Thyroid gland (tissue), 4 donors: ENCODE measurements around the gene HOXC9. TPM values are rescaled to one million over a fixed set of nuclear protein-coding genes. Genes with fewer than 3 reads are reported as not detected.

Source experiments
- DNase-seq, 2 donors: peaks; one replicate each; pipeline ENCODE4 v3.0.0-alpha.2; 2019
- H3K27ac ChIP-seq, 3 donors: fragments of 200-600 bp; sonication (generic); 1 replicate in 2 of 3; 2 replicates in 1 of 3; pipeline ENCODE4 v1.5.1; 2016 to 2019; ENCODE audit warnings: mild to moderate bottlenecking in 1 of 3, moderate library complexity in 1 of 3
- H3K27me3 ChIP-seq: fragments of 200-600 bp; sonication (generic); one replicate; pipeline ENCODE4 v1.5.1; 2019
- H3K36me3 ChIP-seq, 2 donors: fragments of 200-600 bp; sonication (generic); one replicate each; pipeline ENCODE4 v1.5.1; 2016 to 2019
- H3K4me1 ChIP-seq, 2 donors: fragments of 200-600 bp; sonication (generic); one replicate each; pipeline ENCODE4 v1.5.1; 2017 to 2019
- H3K4me3 ChIP-seq, 3 donors: fragments of 200-600 bp; sonication (generic); replicated peaks in 1 of 3; 1 replicate in 2 of 3; 2 replicates in 1 of 3; pipeline ENCODE4 v1.5.1; 2016; ENCODE audit warnings: mild to moderate bottlenecking in 1 of 3
- H3K9me3 ChIP-seq: fragments of 200-600 bp; sonication (generic); one replicate; pipeline ENCODE4 v1.5.1; 2017
- POLR2A ChIP-seq, 2 donors: fragments of 450-650 bp; IDR thresholded peaks; one replicate each; pipeline ENCODE4 v1.6.1; 2017; ENCODE audit warnings: antibody characterized with exemption in 2 of 2, mild to moderate bottlenecking in 2 of 2, moderate library complexity in 1 of 2
- WGBS, 2 donors: methylation state at CpG; one replicate each; pipeline ENCODE4 v1.1.5; 2017; 5-methylcytosine and 5-hydroxymethylcytosine counted together
- intact Hi-C: fragments of 100-400 bp; cut with DNase I; formaldehyde crosslinking; loops from one replicate; pipeline ENCODE4 v1.15.1; 2023
- total RNA-seq, 4 donors: library from RNA; depleted of rRNA; stranded (reverse); fragments of >200 nt; gene quantifications; one replicate each; pipeline ENCODE4 v1.2.3, GENCODE V29; 2016
- TF ChIP-seq, protein P1 (sequence below), 6 experiments: fragments of 200-600 bp in 3 of 6; fragments of 450-650 bp in 3 of 6; sonication (generic) in 3 of 6; IDR thresholded peaks; one replicate each; pipeline ENCODE4 v1.5.1; 2016 to 2019; ENCODE audit warnings: antibody characterized with exemption in 6 of 6, mild to moderate bottlenecking in 2 of 6, inconsistent platforms in 1 of 6, moderate library complexity in 1 of 6

The HOXC9 gene
- total RNA-seq, 4 donors from 2014 or later, result 0.22 to 0.27 TPM; not detected in 2

DNA sequence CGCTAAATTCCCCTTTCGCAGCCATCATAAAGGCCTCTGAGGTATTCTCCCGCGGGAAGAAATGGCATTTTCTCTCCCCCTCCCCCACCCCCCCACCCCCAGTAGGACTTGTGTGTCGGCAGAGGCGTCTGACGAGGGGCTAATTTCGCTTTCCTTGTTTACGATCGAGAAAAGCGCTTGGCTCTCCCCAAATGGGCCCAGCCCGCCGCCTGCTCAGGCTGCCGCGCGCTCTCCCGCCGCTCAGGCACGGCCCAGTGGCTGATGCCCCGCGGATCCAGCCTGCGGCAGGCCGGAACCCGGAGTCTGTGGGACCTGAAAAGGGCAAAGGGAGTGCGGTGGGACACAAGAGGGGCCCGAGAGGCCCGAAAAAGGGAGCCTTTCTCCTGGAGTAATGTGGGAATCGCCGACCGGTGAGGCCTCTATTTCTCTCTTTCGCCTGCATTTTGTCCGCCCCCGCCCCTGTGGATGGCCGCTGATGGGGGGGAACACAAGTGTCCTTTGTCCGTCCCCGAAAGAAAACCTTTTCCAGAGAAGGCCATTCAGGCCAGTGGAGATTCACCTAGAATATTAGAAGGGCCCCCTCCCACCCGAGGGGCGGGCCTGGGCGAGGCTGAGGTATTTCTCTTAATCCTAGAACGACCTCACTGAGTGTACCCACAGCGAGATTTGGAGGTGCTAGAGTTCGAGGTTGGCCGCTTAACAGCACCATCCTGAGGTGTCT lies 19.3 kb downstream of the HOXC9 start:
- no peak for DNase-seq
- intact Hi-C loops, result no loop called here
- H3K9me3 ChIP-seq, result no peaks in the 10 kb centered on the region
- WGBS, 2 donors, result 25 to 29% methylated on average over 31 to 38 of the region's 43 CpGs
- H3K27ac ChIP-seq, result no peak overlapping the region
- H3K4me3 ChIP-seq, result no peak overlapping the region
- peaks cover 73% of the 10 kb centered on the region for H3K27me3 ChIP-seq
- H3K36me3 ChIP-seq, result no peaks in the 10 kb centered on the region
- H3K4me1 ChIP-seq, result peaks cover 6 to 31% of the 10 kb centered on the region in 2 donors
- TF ChIP-seq, protein P1, sequence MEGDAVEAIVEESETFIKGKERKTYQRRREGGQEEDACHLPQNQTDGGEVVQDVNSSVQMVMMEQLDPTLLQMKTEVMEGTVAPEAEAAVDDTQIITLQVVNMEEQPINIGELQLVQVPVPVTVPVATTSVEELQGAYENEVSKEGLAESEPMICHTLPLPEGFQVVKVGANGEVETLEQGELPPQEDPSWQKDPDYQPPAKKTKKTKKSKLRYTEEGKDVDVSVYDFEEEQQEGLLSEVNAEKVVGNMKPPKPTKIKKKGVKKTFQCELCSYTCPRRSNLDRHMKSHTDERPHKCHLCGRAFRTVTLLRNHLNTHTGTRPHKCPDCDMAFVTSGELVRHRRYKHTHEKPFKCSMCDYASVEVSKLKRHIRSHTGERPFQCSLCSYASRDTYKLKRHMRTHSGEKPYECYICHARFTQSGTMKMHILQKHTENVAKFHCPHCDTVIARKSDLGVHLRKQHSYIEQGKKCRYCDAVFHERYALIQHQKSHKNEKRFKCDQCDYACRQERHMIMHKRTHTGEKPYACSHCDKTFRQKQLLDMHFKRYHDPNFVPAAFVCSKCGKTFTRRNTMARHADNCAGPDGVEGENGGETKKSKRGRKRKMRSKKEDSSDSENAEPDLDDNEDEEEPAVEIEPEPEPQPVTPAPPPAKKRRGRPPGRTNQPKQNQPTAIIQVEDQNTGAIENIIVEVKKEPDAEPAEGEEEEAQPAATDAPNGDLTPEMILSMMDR (IDR thresholded peaks at IDR 0.05), result no peak
- TF ChIP-seq POLR2A (IDR thresholded peaks at IDR 0.05), result no peak

DNA sequence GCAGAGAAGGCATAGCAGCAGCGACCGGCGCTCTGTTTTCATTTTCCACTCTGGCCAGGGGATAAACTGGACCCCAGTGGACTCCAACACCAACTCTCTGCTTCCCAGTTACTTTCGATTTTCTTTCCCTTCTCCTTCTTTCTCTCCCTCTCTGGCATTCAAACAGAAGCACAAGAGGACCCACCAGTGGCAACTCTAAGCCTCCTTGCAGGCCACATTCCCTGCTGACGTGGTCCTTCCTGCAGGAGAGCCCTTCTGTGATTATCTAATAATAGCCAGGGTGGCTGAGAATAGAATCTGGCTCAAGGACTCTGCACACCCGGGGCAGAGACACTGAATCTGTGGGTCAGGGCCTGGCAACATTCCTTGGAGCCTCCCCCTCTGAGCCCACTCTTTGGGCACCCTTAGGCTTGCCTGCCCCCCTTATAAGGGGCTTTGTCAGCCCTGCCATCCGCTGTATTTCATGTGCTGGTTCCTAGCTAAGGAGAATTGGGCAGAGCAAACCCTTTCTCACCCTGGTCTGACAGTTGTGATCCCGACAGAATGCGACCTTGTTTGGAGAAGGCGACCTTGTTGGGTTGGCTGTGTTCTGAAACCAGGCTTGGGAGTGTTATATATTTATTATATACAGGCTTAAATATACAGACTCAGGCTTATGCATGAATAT lies 20.1 kb downstream of the HOXC9 start:
- H3K27ac ChIP-seq, result no peak overlapping the region
- no peaks in the 10 kb centered on the region for H3K9me3 ChIP-seq
- peaks cover 71% of the 10 kb centered on the region for H3K27me3 ChIP-seq
- DNase-seq, result no peak
- peaks cover 6 to 28% of the 10 kb centered on the region in 2 donors for H3K4me1 ChIP-seq
- 27 to 32% methylated on average over 10 of the region's 10 CpGs for WGBS, 2 donors
- TF ChIP-seq POLR2A (IDR thresholded peaks at IDR 0.05), result no peak
- TF ChIP-seq, protein P1 (IDR thresholded peaks at IDR 0.05), result no peak
- no peaks in the 10 kb centered on the region for H3K36me3 ChIP-seq
- intact Hi-C loops, result no loop called here
- H3K4me3 ChIP-seq, result no peak overlapping the region

DNA sequence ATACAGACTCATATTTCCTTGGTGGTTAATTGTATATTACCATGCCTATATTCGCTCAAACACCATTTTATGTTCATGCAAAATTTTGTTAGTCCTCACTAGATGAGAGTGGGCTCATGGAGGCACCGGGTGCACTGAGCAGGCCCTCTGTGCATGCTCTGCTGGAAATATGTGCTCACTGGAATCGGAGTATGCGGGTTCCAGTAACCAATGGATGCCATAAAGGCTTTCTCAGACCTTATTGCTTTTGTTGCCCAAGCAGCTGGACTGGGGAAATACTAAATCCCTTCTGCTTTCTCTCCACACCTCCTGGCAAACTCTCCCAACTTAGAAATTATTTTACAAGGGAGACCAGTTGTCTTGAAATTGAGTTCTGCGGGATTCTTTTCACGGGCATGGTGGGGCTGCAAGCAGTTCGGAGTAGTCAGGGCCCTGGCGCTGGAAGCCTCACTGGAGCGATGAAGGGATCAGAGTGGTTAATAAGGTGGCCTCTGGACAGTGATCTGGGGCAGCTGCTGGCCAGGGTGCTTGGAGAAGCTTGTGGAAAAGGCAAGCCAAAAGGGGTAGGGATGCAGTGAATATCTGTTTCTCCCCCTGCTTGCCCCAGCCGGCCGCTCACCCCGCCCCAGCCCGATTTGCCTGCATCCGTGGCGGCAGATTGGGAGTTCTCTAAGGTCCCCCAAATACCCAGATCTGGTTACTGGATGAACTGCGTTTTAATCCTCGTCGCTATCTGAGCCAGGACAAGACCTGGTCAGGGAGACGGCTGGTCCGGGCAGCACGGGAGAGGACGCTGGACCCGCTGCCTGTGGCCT lies 20.8 kb downstream of the HOXC9 start:
- no peak overlapping the region for H3K27ac ChIP-seq
- no peaks in the 10 kb centered on the region for H3K9me3 ChIP-seq
- TF ChIP-seq, protein P1 (IDR thresholded peaks at IDR 0.05), result no peak
- TF ChIP-seq POLR2A (IDR thresholded peaks at IDR 0.05), result no peak
- H3K27me3 ChIP-seq, result peaks cover 71% of the 10 kb centered on the region
- intact Hi-C loops, result no loop called here
- no peak overlapping the region for H3K4me3 ChIP-seq
- 36 to 38% methylated on average over 23 of the region's 23 CpGs for WGBS, 2 donors
- no peaks in the 10 kb centered on the region for H3K36me3 ChIP-seq
- peaks cover 6 to 28% of the 10 kb centered on the region in 2 donors for H3K4me1 ChIP-seq
- no peak for DNase-seq

DNA sequence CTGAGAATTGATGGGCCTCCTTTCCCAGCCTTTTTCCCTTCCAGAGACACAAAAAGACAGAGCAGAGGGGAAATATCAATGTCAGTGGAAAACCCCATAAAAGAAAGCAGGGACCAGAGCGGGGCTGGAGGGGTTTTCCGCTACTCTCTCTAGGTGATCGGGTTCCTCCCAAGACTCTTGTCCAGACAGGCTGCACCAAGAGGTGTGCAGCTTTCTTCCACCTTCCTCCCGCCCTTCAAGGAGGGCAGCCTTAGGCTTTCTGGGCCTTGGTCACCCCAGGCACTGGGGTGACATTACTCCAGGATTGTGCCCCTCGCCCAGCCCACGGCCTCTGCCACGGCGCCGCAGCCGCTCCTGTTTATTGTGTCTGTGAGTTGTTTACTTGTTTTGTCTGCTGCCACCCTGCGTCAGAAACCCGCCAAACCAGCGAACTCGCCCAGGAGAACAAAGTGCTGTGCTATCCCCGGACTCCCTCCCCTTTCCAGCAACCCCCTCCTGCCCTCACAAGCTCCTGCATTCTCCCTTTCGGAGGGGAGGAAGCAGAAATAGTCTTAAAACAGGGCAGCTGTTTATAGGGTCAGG lies 21.6 kb downstream of the HOXC9 start:
- Histone ChIP-seq H3K27me3 (peaks cover 70% of the 10 kb centered on the region), H3K27ac (no peak overlapping the region), H3K36me3 (no peaks in the 10 kb centered on the region), H3K9me3 (no peaks in the 10 kb centered on the region), H3K4me1 (peaks cover 6 to 28% of the 10 kb centered on the region in 2 donors), H3K4me3 (no peak overlapping the region)
- DNase-seq, result no peak
- intact Hi-C loops, result no loop called here
- TF ChIP-seq POLR2A (IDR thresholded peaks at IDR 0.05), result no peak
- TF ChIP-seq, protein P1 (IDR thresholded peaks at IDR 0.05), result no peak
- WGBS, 2 donors, result 17 to 30% methylated on average over 16 of the region's 16 CpGs
